Osteocyte (in vitro differentiated cells): ENCODE data around the gene ITPKB. TPM values are rescaled to one million over a fixed set of nuclear protein-coding genes. Genes with fewer than 3 reads are reported as not detected.

Experiments
- DNase-seq: peaks from one replicate; pipeline ENCODE4 v3.0.0; 2021; ENCODE audit warnings: mixed read lengths; ENCODE audit not compliant: unreplicated experiment; ENCODE audit errors: extremely low spot score
- H3K27ac Mint-ChIP-seq: one replicate; pipeline ENCODE4 v1.8.0; 2021; ENCODE audit warnings: mild to moderate bottlenecking, mixed read lengths; ENCODE audit not compliant: unreplicated experiment
- H3K27me3 Mint-ChIP-seq: one replicate; pipeline ENCODE4 v1.8.0; 2021; ENCODE audit warnings: mixed read lengths; ENCODE audit not compliant: unreplicated experiment
- H3K36me3 Mint-ChIP-seq: one replicate; pipeline ENCODE4 v1.8.0; 2021; ENCODE audit warnings: mixed read lengths; ENCODE audit not compliant: unreplicated experiment
- H3K4me1 Mint-ChIP-seq: one replicate; pipeline ENCODE4 v1.8.0; 2021; ENCODE audit warnings: mixed read lengths; ENCODE audit not compliant: unreplicated experiment
- H3K4me3 Mint-ChIP-seq: one replicate; pipeline ENCODE4 v1.8.0; 2021; ENCODE audit warnings: mild to moderate bottlenecking, moderate library complexity, mixed read lengths; ENCODE audit not compliant: unreplicated experiment
- H3K9me3 Mint-ChIP-seq: one replicate; pipeline ENCODE4 v1.8.0; 2021; ENCODE audit warnings: mixed read lengths; ENCODE audit not compliant: unreplicated experiment
- CTCF ChIP-seq: fragments of 200-600 bp; sonication (generic); IDR thresholded peaks from 2 replicates; pipeline ENCODE4 v1.5.0; 2021; ENCODE audit warnings: antibody characterized with exemption, mild to moderate bottlenecking, moderate library complexity
- total RNA-seq: library from RNA; stranded (reverse); gene quantifications from 2 replicates; pipeline ENCODE4 v1.2.1, GENCODE V29; 2021

ITPKB gene
- total RNA-seq, 1 donor from 2014 or later: 28.3 TPM

- Mint-ChIP-seq H3K4me1 (peaks cover 21% of the 10 kb centered on the region), H3K27ac (no peak overlapping the region), H3K4me3 (no peak overlapping the region), H3K27me3 (no peaks in the 10 kb centered on the region), H3K36me3 (peaks cover 18% of the 10 kb centered on the region), H3K9me3 (no peaks in the 10 kb centered on the region)
- TF ChIP-seq CTCF: no peak
- DNase-seq: no peak
These were observed 90.7 kb downstream of the ITPKB start for GRCh38 chr1:226648421-226648820.

- peaks cover 18% of the 10 kb centered on the region for H3K36me3 Mint-ChIP-seq
- no peak overlapping the region for H3K4me3 Mint-ChIP-seq
- H3K27ac Mint-ChIP-seq: no peak overlapping the region
- H3K27me3 Mint-ChIP-seq: no peaks in the 10 kb centered on the region
- no peak for TF ChIP-seq CTCF
- H3K4me1 Mint-ChIP-seq: peaks cover 21% of the 10 kb centered on the region
- H3K9me3 Mint-ChIP-seq: no peaks in the 10 kb centered on the region
- no peak for DNase-seq
These were observed 91.4 kb downstream of the ITPKB start for GRCh38 chr1:226647719-226648118.

- H3K4me3 Mint-ChIP-seq: no peak overlapping the region
- H3K27ac Mint-ChIP-seq: no peak overlapping the region
- H3K27me3 Mint-ChIP-seq: no peaks in the 10 kb centered on the region
- TF ChIP-seq CTCF: no peak
- peaks cover 22% of the 10 kb centered on the region for H3K36me3 Mint-ChIP-seq
- peaks cover 20% of the 10 kb centered on the region for H3K4me1 Mint-ChIP-seq
- H3K9me3 Mint-ChIP-seq: no peaks in the 10 kb centered on the region
- DNase-seq: no peak
These were observed 92.1 kb downstream of the ITPKB start for GRCh38 chr1:226646870-226647449.

GRCh38 chr1:226646026-226646869 is 92.8 kb downstream of the ITPKB start:
- no peak overlapping the region for H3K27ac Mint-ChIP-seq
- H3K4me1 Mint-ChIP-seq: peaks cover 20% of the 10 kb centered on the region
- no peak overlapping the region for H3K4me3 Mint-ChIP-seq
- peaks cover 23% of the 10 kb centered on the region for H3K36me3 Mint-ChIP-seq
- no peaks in the 10 kb centered on the region for H3K9me3 Mint-ChIP-seq
- no peak for DNase-seq
- TF ChIP-seq CTCF: no peak
- H3K27me3 Mint-ChIP-seq: no peaks in the 10 kb centered on the region

- H3K27ac Mint-ChIP-seq: no peak overlapping the region
- DNase-seq: no peak
These were observed 93.7 kb downstream of the ITPKB start for GRCh38 chr1:226645279-226645976.

More at GRCh38 chr1:226645279-226645976, 93.7 kb downstream of the ITPKB start:
- H3K4me3 Mint-ChIP-seq: no peak overlapping the region
- no peaks in the 10 kb centered on the region for H3K27me3 Mint-ChIP-seq
- H3K9me3 Mint-ChIP-seq: no peaks in the 10 kb centered on the region
- peaks cover 24% of the 10 kb centered on the region for H3K36me3 Mint-ChIP-seq
- TF ChIP-seq CTCF: no peak
- peaks cover 19% of the 10 kb centered on the region for H3K4me1 Mint-ChIP-seq
